ENCODE measurements around the gene ZNF777.
"Not testable (repeated sequence)": the region's sequence is repeated elsewhere in the genome, so short reads cannot be mapped to it uniquely, and the experiment has no call there.

Gene ZNF777

DNA sequence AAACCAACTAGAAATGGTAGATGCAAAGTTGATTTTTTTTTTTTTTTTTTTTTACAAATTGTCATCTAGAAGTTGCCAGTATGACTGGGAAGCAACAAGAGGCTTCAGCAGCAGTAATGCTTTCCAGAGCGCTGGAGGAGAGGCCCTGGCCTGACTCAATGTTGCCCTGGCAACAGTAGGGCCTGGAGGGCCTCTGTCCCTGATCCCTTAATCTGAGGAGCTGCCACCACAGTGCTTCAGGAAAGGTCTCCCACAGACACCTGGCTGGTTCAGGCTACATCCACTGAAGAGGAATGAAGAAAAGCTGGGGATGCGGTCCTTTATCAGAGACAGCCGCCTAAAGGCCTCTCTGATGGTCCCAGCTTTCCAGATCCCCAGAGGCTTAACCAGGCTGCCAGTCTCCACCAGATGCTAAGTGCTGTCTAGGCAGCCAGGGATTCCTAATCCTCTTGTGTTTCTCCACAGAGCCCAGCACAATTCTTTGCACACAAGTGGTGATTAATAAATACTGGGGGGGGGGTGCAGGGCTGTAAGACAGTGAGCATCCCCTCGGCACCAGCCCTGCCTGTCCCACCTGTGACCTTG lies 33.7 kb downstream of the ZNF777 start:
- DNase-seq (ENCODE audit: low spot score in 2 of 2): no peak
- no peaks in the 10 kb centered on the region for H3K27me3 ChIP-seq (ENCODE audit: low read depth)
- H3K4me1 ChIP-seq: no peaks in the 10 kb centered on the region
- no peak overlapping the region for H3K4me3 ChIP-seq
- in situ Hi-C loops (cut with MboI; ENCODE audit: low sequenced_read_pairs): no loop called here
- H3K36me3 ChIP-seq (replicated peaks): peaks cover under 1% of the 10 kb centered on the region; the same call in 1 of the 2 replicates
- H3K9me3 ChIP-seq: no peaks in the 10 kb centered on the region

DNA sequence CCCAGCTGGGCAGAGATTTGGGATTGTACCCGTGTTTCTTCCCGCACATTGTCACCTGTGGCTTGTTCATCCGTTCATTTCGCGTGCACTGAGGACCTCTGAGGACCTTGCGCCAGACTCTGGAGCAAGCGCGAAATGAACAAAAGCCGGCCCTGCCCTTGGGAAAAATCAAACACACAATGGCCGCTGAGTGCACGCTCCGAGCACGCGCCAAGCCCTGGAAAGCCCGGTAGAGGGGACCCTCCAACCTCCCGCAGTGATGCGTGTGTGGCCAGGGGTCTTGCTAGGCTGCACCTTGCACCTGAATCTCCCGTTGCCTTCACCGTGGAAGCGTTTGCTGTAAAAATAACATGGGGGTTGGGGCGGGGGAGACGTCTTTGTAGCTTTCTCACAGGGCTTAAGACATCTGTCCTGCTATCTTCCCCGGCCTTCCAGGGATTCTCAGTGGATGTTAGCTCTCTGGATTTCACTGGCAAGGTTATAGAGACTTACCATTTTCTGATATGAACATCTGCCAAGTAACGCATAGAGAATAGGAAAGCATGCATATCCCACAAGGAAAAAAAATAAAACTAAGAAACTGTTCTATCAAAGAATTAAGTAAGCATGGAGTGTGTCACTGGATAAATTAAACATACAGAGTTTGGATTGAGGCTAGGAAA lies 37.3 kb downstream of the ZNF777 start:
- Histone ChIP-seq H3K27me3 (ENCODE audit: low read depth) (no peaks in the 10 kb centered on the region), H3K9me3 (no peaks in the 10 kb centered on the region), H3K4me1 (no peaks in the 10 kb centered on the region), H3K4me3 (no peak overlapping the region), H3K36me3 (replicated peaks) (no peaks in the 10 kb centered on the region)
- no peak for DNase-seq (ENCODE audit: low spot score in 2 of 2)
- in situ Hi-C loops (cut with MboI; ENCODE audit: low sequenced_read_pairs): no loop called here

DNA sequence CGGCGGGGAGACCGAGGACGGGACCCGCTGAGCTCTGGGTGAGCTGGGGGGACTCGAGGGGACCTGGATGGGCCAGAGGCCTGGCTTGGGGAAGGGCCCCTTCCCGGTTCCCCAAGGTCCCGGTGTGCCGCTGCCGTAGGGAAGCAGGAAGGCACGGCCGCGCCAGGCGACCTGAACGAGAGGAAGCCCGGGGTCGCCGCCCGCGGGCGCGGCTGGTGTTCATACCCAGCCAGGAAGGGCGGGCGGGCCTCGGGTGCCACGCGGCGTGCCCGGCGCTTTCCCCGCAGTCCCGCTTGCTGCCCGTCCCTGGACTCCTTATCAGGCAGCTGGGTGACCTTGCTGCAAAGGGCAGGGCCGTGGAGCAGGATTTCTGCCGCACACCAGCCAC lies 38.0 kb downstream of the ZNF777 start:
- Histone ChIP-seq H3K9me3 (no peaks in the 10 kb centered on the region), H3K36me3 (replicated peaks) (no peaks in the 10 kb centered on the region), H3K4me1 (no peaks in the 10 kb centered on the region), H3K4me3 (no peak overlapping the region), H3K27me3 (ENCODE audit: low read depth) (no peaks in the 10 kb centered on the region)
- no peak for DNase-seq (ENCODE audit: low spot score in 2 of 2)
- in situ Hi-C loops (cut with MboI; ENCODE audit: low sequenced_read_pairs): no loop called here

DNA sequence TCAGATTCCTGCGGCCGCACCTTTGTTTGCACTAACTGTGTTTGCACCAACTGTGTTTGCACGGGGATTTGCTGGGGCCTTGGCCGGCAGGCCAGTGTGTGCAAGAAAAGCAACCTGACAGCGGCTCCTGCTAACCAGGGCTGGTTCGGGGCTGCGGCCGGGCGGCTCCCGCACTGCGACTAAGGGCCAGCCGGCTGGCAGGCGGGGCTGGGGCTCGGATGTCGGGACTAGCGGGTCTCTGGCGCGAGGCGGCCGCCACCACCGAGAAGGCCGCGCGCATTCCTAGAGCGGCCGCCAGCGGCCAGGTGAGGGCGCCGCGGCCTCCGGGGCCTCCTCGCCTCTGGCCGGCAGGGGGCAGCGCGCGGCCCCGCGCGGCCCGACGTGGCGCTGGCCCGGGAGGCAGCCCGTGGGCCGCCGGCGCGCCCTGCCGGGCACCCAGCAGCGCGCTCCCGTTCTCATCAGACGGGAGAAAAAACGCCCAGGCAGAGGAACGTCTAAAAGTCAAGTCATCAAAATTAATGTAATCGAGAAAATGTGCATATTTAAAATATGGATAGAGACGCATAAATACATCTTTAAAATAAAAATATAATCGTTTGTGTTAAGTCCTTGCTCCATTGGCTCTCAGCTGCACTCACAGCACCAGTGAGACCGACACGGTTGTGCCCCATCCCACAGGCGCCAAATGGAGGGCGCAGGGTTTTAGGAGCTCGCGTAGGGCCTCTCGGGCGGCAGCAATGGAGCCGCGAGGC lies 38.5 kb downstream of the ZNF777 start:
- Histone ChIP-seq H3K27me3 (ENCODE audit: low read depth) (no peaks in the 10 kb centered on the region), H3K4me1 (no peaks in the 10 kb centered on the region), H3K9me3 (no peaks in the 10 kb centered on the region), H3K4me3 (peak overlapping the region; percentile 24), H3K36me3 (replicated peaks) (no peaks in the 10 kb centered on the region)
- DNase-seq (ENCODE audit: low spot score in 2 of 2): peak; percentile 54 to 78
- in situ Hi-C loops (cut with MboI; ENCODE audit: low sequenced_read_pairs): no loop called here

DNA sequence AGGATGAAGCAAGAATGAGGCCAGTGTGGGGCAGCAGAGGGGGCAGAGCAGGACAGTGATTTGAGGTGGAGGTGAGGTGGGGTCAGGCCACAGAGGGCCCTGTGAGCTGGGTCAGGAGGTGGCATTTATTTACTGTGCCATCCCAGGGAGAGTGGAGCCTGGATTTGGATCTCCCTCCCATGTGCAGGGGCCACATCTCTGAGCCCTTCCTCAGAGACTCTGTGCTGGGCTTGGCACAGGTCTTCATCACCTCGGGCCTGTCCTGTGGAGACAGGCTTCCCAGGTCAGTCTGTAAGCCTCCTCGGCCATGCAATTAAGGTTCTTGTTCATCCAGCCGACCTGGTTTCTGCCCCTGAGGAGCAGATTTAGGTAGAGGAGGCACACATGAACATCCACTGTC lies 40.9 kb downstream of the ZNF777 start:
- no peak overlapping the region for H3K4me3 ChIP-seq
- in situ Hi-C loops (cut with MboI; ENCODE audit: low sequenced_read_pairs): no loop called here
- H3K9me3 ChIP-seq: no peaks in the 10 kb centered on the region
- DNase-seq (ENCODE audit: low spot score in 2 of 2): no peak
- H3K27me3 ChIP-seq (ENCODE audit: low read depth): no peaks in the 10 kb centered on the region
- no peaks in the 10 kb centered on the region for H3K36me3 ChIP-seq (replicated peaks)
- no peaks in the 10 kb centered on the region for H3K4me1 ChIP-seq

DNA sequence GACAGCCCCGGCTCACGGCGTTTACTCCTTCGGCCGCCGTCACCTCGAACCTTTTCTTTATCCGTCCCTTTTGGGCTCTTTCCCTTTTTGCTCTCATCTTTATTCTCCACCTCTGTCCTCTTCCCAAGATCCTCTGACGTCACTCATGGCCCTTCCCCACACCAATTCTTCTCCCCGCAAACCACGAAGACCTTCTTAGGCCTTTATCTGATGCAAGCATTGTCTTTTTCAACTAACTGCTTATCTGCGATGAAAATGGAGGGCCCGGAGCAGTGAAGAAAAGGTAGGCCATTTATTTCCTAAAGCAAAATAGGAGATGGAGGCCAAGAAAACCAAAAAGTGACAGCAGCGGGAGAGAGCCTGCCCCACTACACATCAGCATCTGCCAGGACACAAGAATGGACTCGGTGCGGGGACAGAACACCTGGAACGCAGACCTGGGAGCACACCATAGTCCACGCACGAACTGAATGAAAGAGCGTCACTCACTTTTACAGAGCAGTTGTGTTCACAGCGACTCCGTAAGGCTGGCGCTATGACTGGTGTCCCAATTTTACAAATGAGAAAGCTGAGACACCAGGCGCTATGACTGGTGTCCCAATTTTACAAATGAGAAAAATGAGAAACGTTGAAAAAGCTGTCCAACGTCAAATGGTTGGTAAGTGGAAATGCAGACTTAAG lies 45.3 kb downstream of the ZNF777 start:
- in situ Hi-C loops (cut with MboI; ENCODE audit: low sequenced_read_pairs): no loop called here
- no peak for DNase-seq (ENCODE audit: low spot score in 2 of 2)
- no peaks in the 10 kb centered on the region for H3K9me3 ChIP-seq
- H3K4me3 ChIP-seq: no peak overlapping the region
- no peaks in the 10 kb centered on the region for H3K36me3 ChIP-seq (replicated peaks)
- H3K4me1 ChIP-seq: no peaks in the 10 kb centered on the region
- no peaks in the 10 kb centered on the region for H3K27me3 ChIP-seq (ENCODE audit: low read depth)

DNA sequence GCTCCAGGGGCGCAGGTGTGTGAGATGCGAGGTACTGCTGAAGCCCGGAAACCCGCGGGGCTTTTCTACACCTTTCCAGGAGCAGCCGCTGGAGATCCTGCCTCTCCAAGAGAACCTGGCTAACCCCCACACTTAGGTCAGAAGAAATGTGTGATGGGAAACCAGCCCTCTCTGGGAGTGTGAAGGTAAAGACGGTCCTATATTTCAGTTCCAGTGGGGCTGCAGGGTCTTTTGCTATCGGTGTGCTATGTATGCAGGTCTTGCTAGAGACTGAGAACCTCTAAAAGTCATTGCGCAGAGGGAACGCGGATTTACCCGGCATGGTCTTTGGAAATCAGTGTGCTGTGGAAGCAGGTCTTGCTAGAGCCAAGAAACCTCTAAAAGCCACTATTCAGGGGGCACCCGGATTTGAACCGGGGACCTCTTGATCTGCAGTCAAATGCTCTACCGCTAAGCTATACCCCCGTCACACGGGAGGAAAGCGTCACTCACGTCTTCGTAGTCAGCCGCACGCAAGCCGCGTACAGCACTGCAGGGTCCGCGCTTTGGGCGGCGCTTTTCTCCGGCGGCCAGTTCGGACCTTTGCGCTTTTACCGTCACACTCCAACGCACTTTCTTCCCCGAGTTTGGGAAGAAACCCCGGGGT lies 46.0 kb downstream of the ZNF777 start:
- H3K4me1 ChIP-seq: no peaks in the 10 kb centered on the region
- in situ Hi-C loops (cut with MboI; ENCODE audit: low sequenced_read_pairs): no loop called here
- no peaks in the 10 kb centered on the region for H3K27me3 ChIP-seq (ENCODE audit: low read depth)
- H3K9me3 ChIP-seq: no peaks in the 10 kb centered on the region
- H3K36me3 ChIP-seq (replicated peaks): no peaks in the 10 kb centered on the region
- H3K4me3 ChIP-seq: no peak overlapping the region
- DNase-seq (ENCODE audit: low spot score in 2 of 2): no peak

DNA sequence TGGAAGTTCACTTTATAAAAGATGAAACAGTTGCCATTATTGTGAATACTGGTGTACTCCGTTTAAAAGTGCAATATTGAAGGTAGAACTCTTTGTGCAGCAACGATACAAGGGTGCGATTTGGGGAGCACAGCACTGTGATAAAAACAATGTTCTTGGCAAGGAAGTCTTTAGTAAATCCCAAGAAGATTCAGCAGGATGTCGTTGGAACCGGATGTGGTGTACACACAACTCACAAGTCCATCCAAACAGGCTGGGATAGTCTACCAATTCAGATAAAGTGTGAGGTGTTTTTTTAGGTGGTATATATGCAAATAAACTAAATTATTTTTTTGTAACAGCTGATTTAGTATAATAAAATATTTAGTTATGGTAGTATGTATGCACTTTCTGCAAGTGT lies 46.7 kb downstream of the ZNF777 start:
- Histone ChIP-seq H3K36me3 (replicated peaks) (no peaks in the 10 kb centered on the region), H3K4me3 (no peak overlapping the region), H3K4me1 (no peaks in the 10 kb centered on the region), H3K27me3 (ENCODE audit: low read depth) (no peaks in the 10 kb centered on the region), H3K9me3 (no peaks in the 10 kb centered on the region)
- no peak for DNase-seq (ENCODE audit: low spot score in 2 of 2)
- in situ Hi-C loops (cut with MboI; ENCODE audit: low sequenced_read_pairs): no loop called here

DNA sequence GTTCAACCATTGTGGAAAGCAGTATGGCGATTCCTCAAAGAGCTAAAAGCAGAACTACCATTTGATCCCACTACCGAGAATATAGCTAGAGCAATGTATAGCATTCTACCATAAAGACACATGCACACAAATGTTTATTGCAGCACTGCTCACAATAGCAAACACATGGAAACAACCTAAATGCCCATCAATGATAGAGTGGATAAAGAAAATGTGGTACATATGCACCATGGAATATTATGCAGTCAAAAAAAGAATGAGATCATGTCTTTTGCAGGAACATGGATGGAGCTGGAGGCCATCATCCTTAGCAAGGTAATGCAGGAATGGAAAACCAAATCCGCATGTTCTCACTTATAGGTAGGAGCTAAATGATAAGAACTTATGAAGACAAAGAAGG lies 47.8 kb downstream of the ZNF777 start:
- H3K27me3 ChIP-seq (ENCODE audit: low read depth); H3K36me3 ChIP-seq (replicated peaks); DNase-seq (ENCODE audit: low spot score in 2 of 2); H3K4me1 ChIP-seq; H3K9me3 ChIP-seq; H3K4me3 ChIP-seq; in situ Hi-C loops (cut with MboI; ENCODE audit: low sequenced_read_pairs): not testable (repeated sequence)

DNA sequence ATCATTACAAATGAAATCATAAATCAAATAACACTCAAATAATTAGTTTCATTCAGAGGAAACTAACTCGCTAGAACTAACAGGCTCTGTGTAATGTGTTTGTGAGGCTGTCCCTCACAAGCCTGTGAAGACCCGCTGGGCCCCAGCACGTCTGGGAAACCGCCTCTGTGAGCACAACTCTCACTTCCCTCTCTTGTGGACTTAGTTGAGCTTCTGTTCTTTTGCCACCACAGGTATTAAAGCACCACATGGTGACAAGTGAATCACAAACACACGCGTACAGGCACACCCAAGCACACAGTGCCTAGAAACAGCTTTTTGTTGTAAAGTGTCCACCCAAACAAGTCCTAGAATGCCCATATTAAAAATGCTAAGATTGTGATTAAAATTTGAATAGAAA lies 51.0 kb downstream of the ZNF777 start:
- no peaks in the 10 kb centered on the region for H3K9me3 ChIP-seq
- no peaks in the 10 kb centered on the region for H3K27me3 ChIP-seq (ENCODE audit: low read depth)
- DNase-seq (ENCODE audit: low spot score in 2 of 2): no peak
- no peak overlapping the region for H3K4me3 ChIP-seq
- H3K36me3 ChIP-seq (replicated peaks): no peaks in the 10 kb centered on the region
- in situ Hi-C loops (cut with MboI; ENCODE audit: low sequenced_read_pairs): no loop called here
- no peaks in the 10 kb centered on the region for H3K4me1 ChIP-seq

DNA sequence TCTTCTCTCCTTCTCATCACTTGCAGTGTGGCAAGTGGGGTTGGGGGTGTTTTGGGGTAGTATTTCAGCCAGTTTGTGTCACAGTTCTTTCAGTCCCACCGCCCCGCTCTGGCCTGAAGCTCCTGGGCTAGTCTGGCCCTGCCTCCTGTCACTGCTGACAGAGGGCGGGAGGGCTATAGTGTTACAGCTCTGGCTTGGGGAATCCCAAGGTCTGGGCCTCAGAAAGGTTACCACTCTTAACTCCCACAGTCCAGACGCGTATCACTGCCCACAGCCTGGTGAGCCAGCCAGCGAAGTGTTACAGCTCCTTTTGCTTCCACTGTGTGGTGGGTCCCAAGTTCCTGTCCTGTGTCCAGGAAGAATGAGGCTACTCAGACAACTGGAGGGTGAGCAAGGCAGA lies 56.0 kb downstream of the ZNF777 start:
- in situ Hi-C loops (cut with MboI; ENCODE audit: low sequenced_read_pairs): no loop called here
- H3K4me1 ChIP-seq: no peaks in the 10 kb centered on the region
- no peak for DNase-seq (ENCODE audit: low spot score in 2 of 2)
- no peaks in the 10 kb centered on the region for H3K9me3 ChIP-seq
- no peaks in the 10 kb centered on the region for H3K27me3 ChIP-seq (ENCODE audit: low read depth)
- H3K36me3 ChIP-seq (replicated peaks): no peaks in the 10 kb centered on the region
- no peak overlapping the region for H3K4me3 ChIP-seq

DNA sequence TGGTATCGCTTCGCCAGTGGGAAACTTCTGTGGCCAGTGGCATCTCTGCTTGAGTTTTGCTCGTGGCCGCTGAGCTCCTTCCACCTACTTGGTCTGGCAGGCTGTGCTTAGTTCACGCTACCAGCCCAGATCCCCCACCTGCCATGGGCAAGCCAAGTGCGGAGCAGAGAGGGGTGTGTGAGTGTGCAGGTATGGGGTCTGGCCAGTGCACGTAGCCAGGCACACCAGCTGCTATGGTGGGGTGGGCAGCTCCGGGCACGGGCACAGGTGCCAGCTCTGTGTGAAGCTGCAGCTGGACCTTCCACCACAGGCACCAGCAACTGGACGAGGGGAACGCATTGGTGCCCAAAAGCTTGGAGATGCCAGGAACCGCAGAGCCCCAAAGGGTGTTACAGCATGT lies 56.5 kb downstream of the ZNF777 start:
- no peaks in the 10 kb centered on the region for H3K27me3 ChIP-seq (ENCODE audit: low read depth)
- H3K4me3 ChIP-seq: no peak overlapping the region
- H3K4me1 ChIP-seq: no peaks in the 10 kb centered on the region
- in situ Hi-C loops (cut with MboI; ENCODE audit: low sequenced_read_pairs): no loop called here
- H3K36me3 ChIP-seq (replicated peaks): no peaks in the 10 kb centered on the region
- DNase-seq (ENCODE audit: low spot score in 2 of 2): no peak
- H3K9me3 ChIP-seq: no peaks in the 10 kb centered on the region

DNA sequence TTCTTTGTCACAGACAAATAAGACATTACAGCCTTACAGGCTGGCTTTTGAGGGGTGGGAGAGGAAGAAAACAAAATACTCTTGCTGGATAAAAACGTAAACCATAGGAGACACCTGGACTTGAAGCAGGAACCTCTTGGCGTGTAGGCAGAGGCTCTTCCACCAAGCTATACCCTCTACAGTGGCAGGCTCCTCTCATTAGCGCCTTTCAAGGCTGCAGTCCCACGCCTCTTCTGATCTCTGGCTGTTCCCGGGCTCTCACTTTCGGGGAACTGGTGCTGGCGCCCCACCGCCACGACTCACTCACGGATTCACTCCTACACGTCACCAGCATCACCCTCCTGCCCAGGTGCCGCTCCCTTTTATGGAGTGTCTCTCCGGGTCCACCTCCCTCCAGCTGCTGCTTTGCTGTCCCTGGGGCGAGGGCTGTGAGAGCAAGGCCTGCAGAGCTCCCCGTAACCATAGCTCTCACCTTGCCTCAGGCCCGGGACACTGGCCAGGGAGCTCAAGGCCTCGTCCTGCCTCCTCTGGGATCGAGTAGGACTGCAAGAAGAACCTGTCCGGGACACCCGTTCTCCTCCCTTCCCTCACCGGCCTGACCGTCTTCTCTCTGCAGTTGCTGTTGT lies 62.6 kb downstream of the ZNF777 start:
- DNase-seq (ENCODE audit: low spot score in 2 of 2): no peak
- Histone ChIP-seq H3K36me3 (replicated peaks) (no peaks in the 10 kb centered on the region), H3K4me3 (no peak overlapping the region), H3K4me1 (no peaks in the 10 kb centered on the region), H3K27me3 (ENCODE audit: low read depth) (no peaks in the 10 kb centered on the region), H3K9me3 (no peaks in the 10 kb centered on the region)
- in situ Hi-C loops (cut with MboI; ENCODE audit: low sequenced_read_pairs): no loop called here
